ENCODE measurements around the gene MKNK1.

MKNK1 gene

GRCh38 chr1:46619656-46620258 lies 15.7 kb upstream of the MKNK1 start:
- no peak for DNase-seq (ENCODE audit: low spot score)

GRCh38 chr1:46618754-46619415 lies 14.8 kb upstream of the MKNK1 start:
- no peak for DNase-seq (ENCODE audit: low spot score)

- DNase-seq (ENCODE audit: low spot score) = no peak
These were observed 13.8 kb upstream of the MKNK1 start for GRCh38 chr1:46617833-46618232.

DNA sequence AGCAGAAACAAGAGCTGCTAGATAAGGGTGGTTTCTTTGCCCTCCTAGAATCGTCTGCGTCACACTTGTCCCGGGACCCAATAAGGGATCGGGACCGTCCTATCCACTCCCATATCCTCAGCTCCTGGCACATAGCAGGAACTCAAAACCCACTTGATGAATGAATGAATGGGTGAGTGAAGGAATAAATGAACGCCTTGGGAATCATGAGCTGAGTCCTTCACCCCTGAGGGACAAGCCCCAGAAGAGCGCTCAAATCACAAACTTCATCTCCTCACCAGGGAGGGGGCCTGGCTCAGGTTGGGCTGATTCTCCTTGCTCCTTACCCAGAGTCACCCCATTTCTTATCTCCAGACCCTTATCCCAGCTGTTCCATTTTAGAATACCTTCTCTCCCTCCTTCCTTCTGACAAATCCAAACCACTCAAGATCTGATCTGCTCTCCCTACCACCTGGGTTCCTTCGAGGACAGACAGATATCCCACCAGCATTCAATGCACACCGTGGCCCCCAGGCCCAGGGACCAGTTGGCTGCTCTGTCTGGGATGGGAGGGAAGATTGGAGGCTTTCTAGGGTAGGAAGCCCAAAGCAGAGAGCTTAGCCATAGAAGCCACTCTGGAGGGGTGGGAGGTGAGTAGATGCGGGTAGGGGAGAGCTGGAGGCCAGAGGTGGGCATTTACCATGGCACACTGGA lies 13.2 kb upstream of the MKNK1 start:
- no peak for DNase-seq (ENCODE audit: low spot score)

- no peak for DNase-seq (ENCODE audit: low spot score)
These were observed 12.4 kb upstream of the MKNK1 start, which contains the start of gene MOB3C for GRCh38 chr1:46616277-46617107. Gene MOB3C (minus strand): TSS chr1:46616811. CDS start chr1:46613321, 3,490 bp downstream.

DNA sequence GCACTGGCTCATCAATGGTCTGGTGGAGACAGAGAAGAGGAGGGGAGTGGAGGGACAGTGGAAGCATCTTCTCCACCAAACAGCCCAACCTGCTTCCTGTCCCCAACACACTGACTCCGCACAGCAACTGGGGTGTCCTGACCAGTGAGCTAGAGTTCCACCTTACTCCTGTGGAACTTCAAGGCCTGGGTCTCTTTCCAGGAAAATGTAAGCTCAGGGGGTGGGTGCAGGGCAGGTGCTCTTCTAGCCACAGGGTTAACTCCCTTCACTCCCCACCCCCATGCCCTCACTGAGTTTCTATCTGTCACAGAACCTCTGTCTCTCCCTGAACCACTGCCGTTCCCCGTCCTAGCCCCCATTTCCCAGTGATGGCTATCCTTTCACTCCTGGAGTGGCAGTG lies 11.7 kb upstream of the MKNK1 start:
- no peak for DNase-seq (ENCODE audit: low spot score)

DNA sequence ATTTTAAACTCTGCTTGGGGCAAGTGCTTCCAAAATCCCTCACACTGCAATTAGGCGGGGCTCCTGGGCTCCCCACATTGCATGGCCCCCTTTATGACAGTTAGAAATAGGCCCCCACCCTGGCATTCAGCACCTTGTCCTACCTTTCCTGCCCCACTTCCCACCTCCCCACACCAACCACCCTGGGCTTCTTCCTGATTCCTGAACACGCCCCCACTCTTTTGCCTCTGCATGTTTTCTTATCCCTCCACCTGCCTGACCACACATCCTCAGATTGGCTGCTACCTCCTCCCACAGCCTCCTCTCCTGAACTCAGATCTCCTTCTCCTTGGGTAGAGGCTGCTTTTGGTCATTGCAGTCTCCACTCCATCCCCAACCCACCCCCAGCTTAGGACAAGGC lies 11.0 kb upstream of the MKNK1 start:
- DNase-seq (ENCODE audit: low spot score) = no peak

DNA sequence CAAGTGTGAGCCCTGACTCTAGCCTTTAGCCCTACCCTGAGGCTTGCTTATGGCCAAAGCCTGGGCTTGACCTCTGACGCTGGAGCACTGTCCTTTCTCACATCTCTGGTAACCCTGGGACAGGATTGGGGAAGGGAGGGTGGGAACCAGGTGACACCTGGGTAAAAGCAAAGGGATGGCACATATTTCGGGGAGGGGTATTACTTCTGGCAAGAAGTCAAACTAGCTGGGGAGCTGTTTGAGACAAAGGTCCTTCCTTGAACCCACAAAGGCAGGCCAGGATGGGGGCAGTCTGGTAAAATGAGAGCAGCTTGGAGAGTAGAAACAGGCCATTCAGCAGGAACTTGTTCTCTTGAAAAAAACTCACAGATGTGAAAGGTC lies 10.5 kb upstream of the MKNK1 start:
- no peak for DNase-seq (ENCODE audit: low spot score)

GRCh38 chr1:46613661-46614603 lies 9.9 kb upstream of the MKNK1 start:
- no peak for DNase-seq (ENCODE audit: low spot score)

- DNase-seq (ENCODE audit: low spot score) = no peak
These were observed 9.0 kb upstream of the MKNK1 start for GRCh38 chr1:46612937-46613660.

GRCh38 chr1:46611691-46612221 lies 7.7 kb upstream of the MKNK1 start:
- DNase-seq (ENCODE audit: low spot score) = no peak

GRCh38 chr1:46607345-46608130 lies 3.5 kb upstream of the MKNK1 start:
- no peak for DNase-seq (ENCODE audit: low spot score)

DNA sequence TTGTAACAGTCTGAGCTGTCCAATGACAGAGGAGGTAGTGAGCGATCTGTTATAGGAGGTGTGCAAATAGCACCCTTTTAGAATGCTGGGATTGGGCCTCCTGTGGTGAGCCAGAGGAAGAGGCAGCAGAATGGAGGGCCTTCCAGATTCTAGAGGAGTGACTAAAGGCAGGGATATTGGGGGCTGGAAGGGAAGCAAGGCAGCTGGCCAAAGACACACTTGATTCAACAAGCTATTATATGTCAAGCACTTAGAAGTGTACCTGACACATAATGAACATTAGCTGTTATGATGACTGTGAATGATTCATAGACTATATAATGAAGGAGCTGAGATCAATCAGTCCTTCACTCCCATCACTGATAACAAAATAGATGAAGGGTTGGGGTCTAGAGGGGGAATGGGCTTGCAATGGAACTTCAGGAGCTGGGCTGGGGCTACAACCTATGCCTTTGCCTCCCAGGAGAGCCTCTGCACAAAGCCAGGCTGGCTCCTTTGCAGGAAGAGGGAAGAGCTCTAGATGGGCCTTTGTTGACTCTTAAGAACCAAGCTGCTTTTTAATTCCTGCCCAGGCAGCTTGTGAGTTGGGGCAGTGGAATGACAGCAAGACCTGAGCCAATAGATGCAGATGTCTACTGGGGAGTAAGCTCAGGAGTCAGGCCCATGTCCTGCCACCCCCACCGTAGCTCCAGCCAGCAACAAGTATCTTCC lies 2.3 kb upstream of the MKNK1 start:
- DNase-seq (ENCODE audit: low spot score) = no peak

DNA sequence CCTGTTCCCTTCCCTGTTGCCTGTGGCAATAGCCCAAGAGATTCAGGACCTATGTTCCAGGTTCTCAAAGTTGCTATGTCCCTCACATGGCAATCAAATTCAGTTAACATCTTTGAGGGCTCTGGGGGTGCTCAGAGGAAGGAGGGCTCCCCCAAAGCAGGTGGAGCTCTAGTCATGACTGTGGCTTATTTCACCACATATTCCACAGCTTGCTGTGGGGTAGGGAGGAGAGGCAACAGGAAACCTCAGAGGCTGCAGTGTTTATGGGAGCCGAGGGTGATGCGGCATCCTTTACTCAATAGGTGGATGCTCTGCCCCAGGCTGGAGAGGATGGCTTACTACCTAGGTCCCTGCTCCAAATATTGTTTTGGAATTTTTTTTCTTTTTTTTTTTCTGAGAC lies 1.2 kb upstream of the MKNK1 start:
- DNase-seq (ENCODE audit: low spot score) = no peak

DNA sequence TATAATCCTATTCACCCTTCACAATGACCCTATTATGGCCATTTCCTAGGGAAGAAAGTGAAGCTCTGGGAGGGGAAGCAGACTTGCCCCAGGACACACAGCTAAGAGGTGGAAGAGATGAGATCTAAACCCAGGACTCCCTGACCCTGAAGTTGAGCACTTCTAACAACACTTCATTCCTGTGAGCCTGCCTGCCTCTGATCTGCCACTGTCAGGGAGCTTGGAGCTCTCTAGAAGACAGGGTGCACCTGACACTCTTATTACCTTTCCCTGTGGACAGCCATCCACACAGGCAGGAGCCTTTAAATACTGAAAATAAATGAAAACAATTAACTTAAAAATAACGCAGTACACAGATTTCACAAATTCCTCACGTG lies 599 bp downstream of the MKNK1 start:
- DNase-seq (ENCODE audit: low spot score) = no peak

GRCh38 chr1:46601257-46602007 lies 2.6 kb downstream of the MKNK1 start:
- no peak for DNase-seq (ENCODE audit: low spot score)

DNA sequence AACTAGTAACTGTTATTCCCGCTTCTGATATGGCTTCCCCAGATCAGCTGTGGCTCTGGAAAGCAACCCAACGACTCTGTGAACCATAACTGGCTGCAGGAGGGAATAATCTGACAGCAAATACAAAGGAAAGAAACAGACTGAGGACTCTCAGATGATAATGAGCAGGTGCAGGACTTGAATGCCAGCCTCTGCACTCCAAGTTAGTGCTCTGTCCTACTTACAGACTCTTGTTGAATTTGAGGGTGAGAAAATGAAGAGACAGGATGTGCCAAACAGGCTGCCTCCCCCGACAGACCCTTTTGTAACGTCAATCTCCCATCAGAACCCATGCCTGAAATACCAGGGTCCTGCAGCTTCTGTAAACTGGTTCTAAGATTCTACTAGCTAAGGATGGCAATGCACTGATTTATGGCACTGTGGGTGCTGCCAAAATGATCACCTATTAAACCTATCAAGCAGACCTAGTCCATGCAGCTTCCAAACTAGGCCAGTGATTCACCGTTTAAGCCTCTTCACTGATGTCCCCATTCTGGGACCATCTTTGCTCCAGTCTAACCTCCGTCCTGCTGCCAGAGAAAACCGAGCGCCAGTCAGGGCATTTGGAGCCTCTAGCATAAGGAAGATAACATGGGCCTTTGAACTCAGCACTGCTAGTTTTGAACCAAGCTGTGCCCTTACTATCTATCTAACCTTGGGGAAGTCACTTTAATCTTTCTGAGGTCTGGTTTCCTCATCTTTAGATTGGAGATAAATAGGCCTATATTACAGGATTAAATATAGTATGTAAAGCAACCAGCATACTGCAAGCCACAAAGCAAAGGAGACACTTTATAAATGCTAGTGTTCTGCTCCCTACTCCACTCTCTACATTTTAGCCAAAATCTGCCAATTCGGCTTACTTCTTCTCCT lies 4.8 kb downstream of the MKNK1 start:
- no peak for DNase-seq (ENCODE audit: low spot score)

Measured in SK-N-DZ (cell line).